Effector memory CD4-positive, alpha-beta T cell (primary cell): ENCODE results near the gene GRAMD1B.

Source experiments
- DNase-seq, 3 donors: peaks; one replicate each; pipeline ENCODE4 v3.0.0-alpha.2; 2020
- H3K27ac ChIP-seq: 2 replicates; pipeline ENCODE4 v1.7.0; 2013; ENCODE audit warnings: mild to moderate bottlenecking, low read length, moderate library complexity; ENCODE audit not compliant: insufficient read depth, poor library complexity, severe bottlenecking
- H3K27me3 ChIP-seq: replicated peaks from 2 replicates; pipeline ENCODE4 v1.7.0; 2013; ENCODE audit warnings: mild to moderate bottlenecking, low read length; ENCODE audit not compliant: insufficient read depth, control insufficient read depth, poor library complexity, severe bottlenecking
- H3K36me3 ChIP-seq: 2 replicates; pipeline ENCODE4 v1.7.0; 2013; ENCODE audit warnings: mild to moderate bottlenecking, low read length, moderate library complexity; ENCODE audit not compliant: control insufficient read depth, insufficient read depth
- H3K4me1 ChIP-seq: 2 replicates; pipeline ENCODE4 v1.7.0; 2013; ENCODE audit warnings: low read length, mild to moderate bottlenecking; ENCODE audit not compliant: control insufficient read depth, insufficient read depth, poor library complexity, severe bottlenecking
- H3K4me3 ChIP-seq: 2 replicates; pipeline ENCODE4 v1.7.0; 2013; ENCODE audit warnings: low read length, low read depth, mild to moderate bottlenecking; ENCODE audit not compliant: insufficient read depth, poor library complexity, severe bottlenecking
- H3K9me3 ChIP-seq: 2 replicates; pipeline ENCODE4 v1.7.0; 2013; ENCODE audit warnings: mild to moderate bottlenecking, low read length, moderate library complexity; ENCODE audit not compliant: control insufficient read depth

GRAMD1B gene

GRCh38 chr11:123409456-123410217 lies 20.4 kb upstream of the GRAMD1B start:
- H3K27me3 ChIP-seq = no peaks in the 10 kb centered on the region
- H3K9me3 ChIP-seq = no peaks in the 10 kb centered on the region
- H3K4me1 ChIP-seq = no peaks in the 10 kb centered on the region
- no peak overlapping the region for H3K4me3 ChIP-seq
- no peak for DNase-seq
- no peak overlapping the region for H3K27ac ChIP-seq
- H3K36me3 ChIP-seq = no peaks in the 10 kb centered on the region

DNA sequence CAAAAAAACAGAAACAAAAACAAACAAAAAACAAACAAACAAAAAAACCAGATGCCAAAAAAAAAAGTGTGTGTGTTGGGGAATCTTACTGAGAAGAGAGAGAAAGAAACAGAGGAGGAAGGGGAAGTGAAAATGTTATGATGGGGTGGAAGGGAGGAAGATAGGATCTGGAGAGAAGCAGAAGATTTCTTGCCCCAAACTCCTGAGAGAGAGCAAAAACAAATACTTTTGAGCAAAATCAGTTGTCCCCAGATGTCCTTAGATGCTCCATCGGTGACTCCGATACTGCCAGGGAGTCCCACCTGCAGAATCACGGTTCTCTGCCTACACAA lies 19.9 kb upstream of the GRAMD1B start:
- Histone ChIP-seq H3K36me3 (no peaks in the 10 kb centered on the region), H3K27me3 (no peaks in the 10 kb centered on the region), H3K9me3 (no peaks in the 10 kb centered on the region)

GRCh38 chr11:123413636-123414035 lies 16.4 kb upstream of the GRAMD1B start:
- no peak overlapping the region for H3K27ac ChIP-seq
- no peaks in the 10 kb centered on the region for H3K9me3 ChIP-seq
- no peaks in the 10 kb centered on the region for H3K4me1 ChIP-seq
- H3K36me3 ChIP-seq = no peaks in the 10 kb centered on the region
- no peak overlapping the region for H3K4me3 ChIP-seq
- H3K27me3 ChIP-seq = no peaks in the 10 kb centered on the region
- DNase-seq = no peak

More for the DNA sequence above, 19.9 kb upstream of the GRAMD1B start:
- no peak for DNase-seq
- Histone ChIP-seq H3K27ac (no peak overlapping the region), H3K4me3 (no peak overlapping the region), H3K4me1 (no peaks in the 10 kb centered on the region)

DNA sequence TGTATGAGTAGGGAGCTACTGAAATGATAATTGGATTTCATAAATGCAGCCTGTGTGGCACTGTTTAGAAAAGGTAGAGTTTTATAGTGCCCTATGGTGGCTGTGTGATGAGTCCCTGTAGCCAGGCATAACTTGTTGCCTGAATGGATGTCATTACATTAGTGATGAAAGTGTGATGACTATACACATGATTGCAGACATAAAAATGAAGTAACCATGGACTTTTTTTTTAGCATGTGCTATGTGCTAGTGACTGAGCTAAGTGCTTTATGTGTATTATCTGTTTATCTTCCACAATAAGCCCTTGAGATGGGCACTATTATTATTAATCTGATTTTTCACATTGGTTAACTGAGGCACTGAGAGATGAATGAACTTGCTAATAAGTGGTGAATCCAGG lies 13.5 kb upstream of the GRAMD1B start:
- Histone ChIP-seq H3K27ac (no peak overlapping the region), H3K27me3 (no peaks in the 10 kb centered on the region), H3K4me3 (no peak overlapping the region), H3K9me3 (no peaks in the 10 kb centered on the region), H3K4me1 (no peaks in the 10 kb centered on the region), H3K36me3 (no peaks in the 10 kb centered on the region)
- no peak for DNase-seq

GRCh38 chr11:123418351-123419114 lies 11.5 kb upstream of the GRAMD1B start:
- Histone ChIP-seq H3K4me1 (no peaks in the 10 kb centered on the region), H3K9me3 (no peaks in the 10 kb centered on the region), H3K27me3 (no peaks in the 10 kb centered on the region), H3K4me3 (no peak overlapping the region), H3K36me3 (no peaks in the 10 kb centered on the region), H3K27ac (no peak overlapping the region)
- DNase-seq = no peak

- no peak overlapping the region for H3K27ac ChIP-seq
- H3K27me3 ChIP-seq = no peaks in the 10 kb centered on the region
- no peaks in the 10 kb centered on the region for H3K36me3 ChIP-seq
- H3K4me3 ChIP-seq = no peak overlapping the region
- no peak for DNase-seq
- no peaks in the 10 kb centered on the region for H3K9me3 ChIP-seq
- H3K4me1 ChIP-seq = no peaks in the 10 kb centered on the region
Observed at GRCh38 chr11:123419731-123420452, 10.2 kb upstream of the GRAMD1B start.

DNA sequence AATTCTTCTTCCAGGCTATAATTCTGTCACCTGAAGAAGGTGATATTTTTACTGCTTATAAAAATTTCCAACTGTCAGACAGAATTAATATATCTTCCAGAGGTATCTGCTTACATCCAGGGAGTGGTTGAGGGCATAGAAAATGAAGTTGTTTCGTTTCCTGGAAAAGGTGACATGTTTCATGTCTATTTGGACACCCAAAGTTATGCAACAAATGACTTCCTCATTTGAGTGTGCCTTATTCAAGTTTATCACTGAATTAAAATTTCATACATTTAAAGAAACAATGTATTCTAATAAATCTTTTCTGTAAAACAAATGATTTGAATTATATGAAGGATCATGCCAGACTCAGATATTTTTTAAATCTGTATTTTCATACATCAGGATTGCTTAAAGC lies 8.5 kb upstream of the GRAMD1B start:
- no peaks in the 10 kb centered on the region for H3K36me3 ChIP-seq
- no peak overlapping the region for H3K4me3 ChIP-seq
- DNase-seq = no peak
- H3K4me1 ChIP-seq = no peaks in the 10 kb centered on the region
- H3K27me3 ChIP-seq = no peaks in the 10 kb centered on the region
- no peaks in the 10 kb centered on the region for H3K9me3 ChIP-seq
- H3K27ac ChIP-seq = no peak overlapping the region

DNA sequence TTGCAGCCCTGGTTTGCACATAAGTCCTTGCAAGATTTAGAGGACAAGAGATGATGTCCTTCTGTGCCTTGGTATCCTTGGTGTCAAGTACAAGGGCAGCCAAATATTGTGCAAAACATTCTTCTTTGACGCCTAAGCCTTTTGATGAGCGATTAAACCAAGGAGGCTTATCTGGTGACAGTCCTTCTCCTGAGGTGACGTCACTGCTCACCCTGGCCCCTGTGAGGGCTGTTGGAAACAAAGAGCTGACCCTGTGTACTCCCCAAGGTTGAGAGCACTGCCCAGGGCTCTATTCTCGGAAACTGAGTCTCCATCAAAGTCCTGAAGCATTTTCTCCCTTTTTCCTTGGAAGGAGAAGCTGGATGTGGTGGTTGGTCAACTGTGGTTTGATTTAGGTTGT lies 4.7 kb upstream of the GRAMD1B start:
- DNase-seq = no peak
- Histone ChIP-seq H3K4me1 (no peaks in the 10 kb centered on the region), H3K27ac (no peak overlapping the region), H3K27me3 (no peaks in the 10 kb centered on the region), H3K9me3 (no peaks in the 10 kb centered on the region), H3K36me3 (no peaks in the 10 kb centered on the region), H3K4me3 (no peak overlapping the region)

- Histone ChIP-seq H3K27me3 (no peaks in the 10 kb centered on the region), H3K36me3 (no peaks in the 10 kb centered on the region), H3K27ac (no peak overlapping the region), H3K4me3 (no peak overlapping the region), H3K9me3 (no peaks in the 10 kb centered on the region), H3K4me1 (peaks cover 7% of the 10 kb centered on the region)
- no peak for DNase-seq
Observed at GRCh38 chr11:123426789-123427188, 3.3 kb upstream of the GRAMD1B start.

GRCh38 chr11:123427405-123427804 lies 2.7 kb upstream of the GRAMD1B start:
- Histone ChIP-seq H3K27me3 (no peaks in the 10 kb centered on the region), H3K4me1 (peaks cover 8% of the 10 kb centered on the region), H3K4me3 (no peak overlapping the region), H3K9me3 (no peaks in the 10 kb centered on the region), H3K36me3 (no peaks in the 10 kb centered on the region), H3K27ac (no peak overlapping the region)
- DNase-seq = no peak
